Measurements from ENCODE around the gene RASD2. TPM values are rescaled to one million over a fixed set of nuclear protein-coding genes. Genes with fewer than 3 reads are reported as not detected.
"Not testable (repeated sequence)": the region's sequence is repeated elsewhere in the genome, so short reads cannot be mapped to it uniquely, and the experiment has no call there.

Gene RASD2
- total RNA-seq, 1 donor from 2014 or later: 0.16 TPM

DNA sequence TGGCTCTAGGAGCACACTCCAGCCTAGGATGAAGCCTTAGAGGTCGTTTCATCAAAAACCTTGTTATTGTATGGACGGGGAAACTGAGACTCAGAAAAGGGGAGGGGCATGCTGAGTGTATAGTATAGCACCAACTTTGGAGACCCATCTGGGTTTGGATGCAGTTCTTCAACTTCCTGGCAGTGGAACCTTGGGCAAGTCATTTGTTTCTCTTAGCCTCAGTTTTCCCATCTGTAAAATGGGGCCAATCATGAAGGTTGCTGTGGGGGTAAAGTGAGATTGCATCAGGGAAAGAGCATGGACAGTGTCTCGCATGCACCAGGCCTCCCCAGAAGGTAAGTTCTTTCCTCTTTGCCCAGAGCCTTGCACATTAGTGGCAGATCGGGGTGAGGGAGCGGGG, 47.6 kb upstream of the RASD2 start:
- Histone ChIP-seq H3K79me2 (ENCODE audit: insufficient read depth, low read length) (no peaks in the 10 kb centered on the region), H3K36me3 (ENCODE audit: insufficient read depth, low read length) (no peaks in the 10 kb centered on the region), H4K20me1 (ENCODE audit: insufficient read depth, low read length) (no peaks in the 10 kb centered on the region), H2AFZ (ENCODE audit: low read depth, low read length) (no peak overlapping the region), H3K4me1 (ENCODE audit: insufficient read depth, low read length) (no peaks in the 10 kb centered on the region), H3K27me3 (ENCODE audit: insufficient read depth, low read length) (peaks cover 27% of the 10 kb centered on the region), H3K27ac (ENCODE audit: low read depth, low read length) (no peak overlapping the region), H3K4me2 (ENCODE audit: low read length) (no peak overlapping the region), H3K9ac (ENCODE audit: low read length) (no peak overlapping the region), H3K4me3 (ENCODE audit: insufficient read depth, low read depth, low read length) (no peak overlapping the region), H3K9me3 (ENCODE audit: insufficient read depth, low read depth, low read length) (peaks cover 2% of the 10 kb centered on the region)
- TF ChIP-seq EZH2 (IDR thresholded peaks at IDR 0.05; ENCODE audit: insufficient read depth, low read length): no peak
- TF ChIP-seq, protein P1, sequence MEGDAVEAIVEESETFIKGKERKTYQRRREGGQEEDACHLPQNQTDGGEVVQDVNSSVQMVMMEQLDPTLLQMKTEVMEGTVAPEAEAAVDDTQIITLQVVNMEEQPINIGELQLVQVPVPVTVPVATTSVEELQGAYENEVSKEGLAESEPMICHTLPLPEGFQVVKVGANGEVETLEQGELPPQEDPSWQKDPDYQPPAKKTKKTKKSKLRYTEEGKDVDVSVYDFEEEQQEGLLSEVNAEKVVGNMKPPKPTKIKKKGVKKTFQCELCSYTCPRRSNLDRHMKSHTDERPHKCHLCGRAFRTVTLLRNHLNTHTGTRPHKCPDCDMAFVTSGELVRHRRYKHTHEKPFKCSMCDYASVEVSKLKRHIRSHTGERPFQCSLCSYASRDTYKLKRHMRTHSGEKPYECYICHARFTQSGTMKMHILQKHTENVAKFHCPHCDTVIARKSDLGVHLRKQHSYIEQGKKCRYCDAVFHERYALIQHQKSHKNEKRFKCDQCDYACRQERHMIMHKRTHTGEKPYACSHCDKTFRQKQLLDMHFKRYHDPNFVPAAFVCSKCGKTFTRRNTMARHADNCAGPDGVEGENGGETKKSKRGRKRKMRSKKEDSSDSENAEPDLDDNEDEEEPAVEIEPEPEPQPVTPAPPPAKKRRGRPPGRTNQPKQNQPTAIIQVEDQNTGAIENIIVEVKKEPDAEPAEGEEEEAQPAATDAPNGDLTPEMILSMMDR (IDR thresholded peaks at IDR 0.05; ENCODE audit: insufficient read depth, low read depth, low read length): no peak
- DNase-seq (ENCODE audit: low read depth) (no peak), FAIRE-seq (no peak)
- Mint-ChIP-seq H3K27ac (ENCODE audit: unreplicated experiment) (no peak overlapping the region), H3K9me3 (ENCODE audit: unreplicated experiment) (peaks cover 5% of the 10 kb centered on the region), H3K27me3 (ENCODE audit: low read depth, unreplicated experiment) (peaks cover 66% of the 10 kb centered on the region), H3K36me3 (ENCODE audit: low read depth, unreplicated experiment) (no peaks in the 10 kb centered on the region), H3K4me1 (ENCODE audit: low read depth, unreplicated experiment) (no peaks in the 10 kb centered on the region), H3K4me3 (ENCODE audit: unreplicated experiment) (no peak overlapping the region)

DNA sequence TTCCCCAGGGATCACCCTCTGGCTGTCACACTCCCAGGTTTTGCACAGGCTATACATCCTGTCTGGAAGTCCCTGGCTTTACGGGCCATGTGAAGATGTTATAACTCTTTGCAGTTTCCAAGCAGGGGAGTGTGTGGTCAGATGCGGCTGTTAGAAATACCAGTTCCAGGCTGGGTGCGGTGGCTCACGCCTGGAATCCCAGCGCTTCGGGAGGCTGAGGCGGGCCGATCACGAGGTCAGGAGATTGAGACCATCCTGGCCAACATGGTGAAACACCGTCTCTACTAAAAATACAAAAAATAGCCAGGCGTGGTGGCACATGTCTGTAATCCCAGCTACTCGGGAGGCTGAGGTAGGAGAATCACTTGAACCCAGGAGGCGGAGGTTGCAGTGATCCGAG, 44.9 kb upstream of the RASD2 start:
- H3K9me3 ChIP-seq (ENCODE audit: insufficient read depth, low read depth, low read length); H3K4me1 ChIP-seq (ENCODE audit: insufficient read depth, low read length); FAIRE-seq; H3K4me1 Mint-ChIP-seq (ENCODE audit: low read depth, unreplicated experiment); H4K20me1 ChIP-seq (ENCODE audit: insufficient read depth, low read length); H2AFZ ChIP-seq (ENCODE audit: low read depth, low read length); H3K36me3 ChIP-seq (ENCODE audit: insufficient read depth, low read length); H3K27ac ChIP-seq (ENCODE audit: low read depth, low read length); H3K36me3 Mint-ChIP-seq (ENCODE audit: low read depth, unreplicated experiment); H3K4me2 ChIP-seq (ENCODE audit: low read length); H3K79me2 ChIP-seq (ENCODE audit: insufficient read depth, low read length); H3K27ac Mint-ChIP-seq (ENCODE audit: unreplicated experiment); H3K9ac ChIP-seq (ENCODE audit: low read length); H3K4me3 ChIP-seq (ENCODE audit: insufficient read depth, low read depth, low read length); H3K9me3 Mint-ChIP-seq (ENCODE audit: unreplicated experiment); H3K4me3 Mint-ChIP-seq (ENCODE audit: unreplicated experiment); DNase-seq (ENCODE audit: low read depth): not testable (repeated sequence)
- H3K27me3 Mint-ChIP-seq (ENCODE audit: low read depth, unreplicated experiment): peaks cover 54% of the 10 kb centered on the region
- peaks cover 31% of the 10 kb centered on the region for H3K27me3 ChIP-seq (ENCODE audit: insufficient read depth, low read length)

DNA sequence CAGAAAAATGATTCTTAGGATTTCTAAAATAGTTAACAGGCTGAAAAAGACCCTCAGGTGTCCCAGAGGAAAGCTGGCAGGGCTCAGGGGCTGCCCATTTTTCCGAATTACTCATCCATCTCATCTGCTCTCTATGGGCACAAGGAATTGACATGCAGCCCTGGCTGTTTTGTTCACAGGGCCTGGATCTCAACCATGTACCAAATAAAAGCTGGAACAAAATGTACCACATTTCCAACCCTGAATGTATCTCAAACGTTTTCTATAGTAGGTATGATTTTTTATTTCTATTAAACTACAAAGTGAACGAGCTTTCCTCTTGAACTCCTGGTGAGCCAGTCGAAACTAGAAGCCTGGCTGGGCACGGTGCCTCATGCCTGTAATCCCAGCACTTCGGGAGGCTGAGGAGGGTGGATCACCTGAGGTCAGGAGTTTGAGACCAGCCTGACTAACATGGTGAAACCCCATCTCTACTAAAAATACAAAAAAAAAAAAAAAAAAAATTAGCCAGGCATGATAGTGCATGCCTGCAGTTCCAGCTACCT, 43.8 kb upstream of the RASD2 start:
- H3K4me1 ChIP-seq (ENCODE audit: insufficient read depth, low read length): no peaks in the 10 kb centered on the region
- H2AFZ ChIP-seq (ENCODE audit: low read depth, low read length): no peak overlapping the region
- no peak overlapping the region for H3K27ac Mint-ChIP-seq (ENCODE audit: unreplicated experiment)
- no peaks in the 10 kb centered on the region for H3K79me2 ChIP-seq (ENCODE audit: insufficient read depth, low read length)
- no peaks in the 10 kb centered on the region for H3K36me3 ChIP-seq (ENCODE audit: insufficient read depth, low read length)
- H3K27ac ChIP-seq (ENCODE audit: low read depth, low read length): no peak overlapping the region
- no peak overlapping the region for H3K4me3 ChIP-seq (ENCODE audit: insufficient read depth, low read depth, low read length)
- H3K9me3 ChIP-seq (ENCODE audit: insufficient read depth, low read depth, low read length): peaks cover 2% of the 10 kb centered on the region
- TF ChIP-seq, protein P1 (IDR thresholded peaks at IDR 0.05; ENCODE audit: insufficient read depth, low read depth, low read length): no peak
- TF ChIP-seq EZH2 (IDR thresholded peaks at IDR 0.05; ENCODE audit: insufficient read depth, low read length): no peak
- FAIRE-seq (no peak), DNase-seq (ENCODE audit: low read depth) (no peak)
- H3K4me1 Mint-ChIP-seq (ENCODE audit: low read depth, unreplicated experiment): no peaks in the 10 kb centered on the region
- peaks cover 49% of the 10 kb centered on the region for H3K27me3 Mint-ChIP-seq (ENCODE audit: low read depth, unreplicated experiment)
- no peaks in the 10 kb centered on the region for H3K36me3 Mint-ChIP-seq (ENCODE audit: low read depth, unreplicated experiment)
- H3K4me2 ChIP-seq (ENCODE audit: low read length): no peak overlapping the region
- H4K20me1 ChIP-seq (ENCODE audit: insufficient read depth, low read length): no peaks in the 10 kb centered on the region
- peaks cover 5% of the 10 kb centered on the region for H3K9me3 Mint-ChIP-seq (ENCODE audit: unreplicated experiment)
- peaks cover 31% of the 10 kb centered on the region for H3K27me3 ChIP-seq (ENCODE audit: insufficient read depth, low read length)
- H3K9ac ChIP-seq (ENCODE audit: low read length): no peak overlapping the region
- no peak overlapping the region for H3K4me3 Mint-ChIP-seq (ENCODE audit: unreplicated experiment)

All from astrocyte (in vitro differentiated cells and primary cell).